Prostate gland (tissue), 2 donors: ENCODE measurements around the gene KCNJ18.
"Not testable (repeated sequence)": the region's sequence is repeated elsewhere in the genome, so short reads cannot be mapped to it uniquely, and the experiment has no call there.

Experiments
- CTCF ChIP-seq, 4 experiments: fragments of 200-600 bp in 2 of 4; fragments of 450-650 bp in 2 of 4; sonication (generic) in 2 of 4; IDR thresholded peaks; 1 replicate in 3 of 4; 2 replicates in 1 of 4; pipeline ENCODE4 v1.5.1; 2016 to 2019; ENCODE audit warnings: antibody characterized with exemption in 4 of 4, mild to moderate bottlenecking in 2 of 4, moderate library complexity in 2 of 4
- POLR2A ChIP-seq: fragments of 450-650 bp; IDR thresholded peaks from one replicate; pipeline ENCODE4 v1.6.1; 2016; ENCODE audit warnings: antibody characterized with exemption, mild to moderate bottlenecking

DNA sequence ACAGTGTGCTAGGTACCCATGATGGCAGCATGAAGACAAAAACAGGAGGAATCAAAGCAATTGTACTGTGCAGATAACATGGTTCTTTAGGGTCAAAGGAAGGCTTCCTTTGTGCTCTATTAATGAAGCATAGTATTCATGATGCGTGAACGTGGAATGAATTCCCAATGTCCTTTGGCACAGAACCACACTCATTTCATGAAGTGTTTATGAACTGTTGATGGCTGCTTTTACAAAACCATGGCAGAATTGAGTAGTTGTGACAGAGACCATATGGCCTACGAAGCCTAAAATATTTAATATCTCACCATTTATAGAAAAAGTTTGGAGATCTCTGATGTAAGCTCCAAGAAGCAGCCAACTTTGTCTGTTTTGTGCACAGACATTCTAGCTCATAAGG lies 22.4 kb downstream of the KCNJ18 start:
- TF ChIP-seq POLR2A; CTCF (IDR thresholded peaks at IDR 0.05): not testable (repeated sequence)
